Measurements from ENCODE around the gene RNF181. TPM values are rescaled to one million over a fixed set of nuclear protein-coding genes. Genes with fewer than 3 reads are reported as not detected.
"Not testable (repeated sequence)": the region's sequence is repeated elsewhere in the genome, so short reads cannot be mapped to it uniquely, and the experiment has no call there.

RNF181 gene
- total RNA-seq, 2 donors from 2014 or later, result 109 to 194 TPM

GRCh38 chr2:85599468-85600234 is 4.1 kb downstream of the RNF181 start:
- no peaks in the 10 kb centered on the region for H3K27me3 ChIP-seq
- H3K36me3 ChIP-seq, result peaks cover 24% of the 10 kb centered on the region
- no peaks in the 10 kb centered on the region for H3K9me3 ChIP-seq
- no peak overlapping the region for H3K4me3 ChIP-seq
- H3K4me1 ChIP-seq, result peaks cover 0 to 53% of the 10 kb centered on the region in 2 donors
- no peak for DNase-seq (ENCODE audit: low spot score)
- TF ChIP-seq CTCF (IDR thresholded peaks at IDR 0.05), result no peak
- no peak overlapping the region for H3K27ac ChIP-seq

GRCh38 chr2:85600235-85600575 is 4.7 kb downstream of the RNF181 start:
- peaks cover 0 to 53% of the 10 kb centered on the region in 2 donors for H3K4me1 ChIP-seq

GRCh38 chr2:85600951-85601770 is 5.6 kb downstream of the RNF181 start:
- H3K36me3 ChIP-seq, result peaks cover 24% of the 10 kb centered on the region

More at GRCh38 chr2:85600235-85600575, 4.7 kb downstream of the RNF181 start:
- TF ChIP-seq CTCF (IDR thresholded peaks at IDR 0.05), result no peak
- no peaks in the 10 kb centered on the region for H3K27me3 ChIP-seq
- DNase-seq (ENCODE audit: low spot score), result no peak
- H3K36me3 ChIP-seq, result peaks cover 24% of the 10 kb centered on the region
- no peaks in the 10 kb centered on the region for H3K9me3 ChIP-seq
- no peak overlapping the region for H3K27ac ChIP-seq
- no peak overlapping the region for H3K4me3 ChIP-seq

GRCh38 chr2:85601771-85602475 is 6.4 kb downstream of the RNF181 start:
- peak; percentile 79 for DNase-seq (ENCODE audit: low spot score)
- Histone ChIP-seq H3K27me3 (no peaks in the 10 kb centered on the region), H3K4me3 (peak overlapping the region; percentile 78 to 89), H3K4me1 (peaks cover 0 to 60% of the 10 kb centered on the region in 2 donors), H3K9me3 (no peaks in the 10 kb centered on the region), H3K27ac (peak overlapping the region; percentile 88 to 90), H3K36me3 (peaks cover 24% of the 10 kb centered on the region)
- TF ChIP-seq CTCF (IDR thresholded peaks at IDR 0.05), result no peak

More at GRCh38 chr2:85600951-85601770, 5.6 kb downstream of the RNF181 start:
- TF ChIP-seq CTCF (IDR thresholded peaks at IDR 0.05), result no peak
- peaks cover 0 to 60% of the 10 kb centered on the region in 2 donors for H3K4me1 ChIP-seq
- peak overlapping the region; percentile 88 to 90 for H3K27ac ChIP-seq
- DNase-seq (ENCODE audit: low spot score), result no peak
- H3K4me3 ChIP-seq, result peak overlapping the region; percentile 78 to 89
- H3K27me3 ChIP-seq, result no peaks in the 10 kb centered on the region
- H3K9me3 ChIP-seq, result no peaks in the 10 kb centered on the region

- peak; percentile 95 for DNase-seq (ENCODE audit: low spot score)
- Histone ChIP-seq H3K4me1 (peaks cover 0 to 60% of the 10 kb centered on the region in 2 donors), H3K27ac (peak within 1 kb of the TSS; percentile 88 to 90), H3K4me3 (peak within 1 kb of the TSS; percentile 78 to 89), H3K27me3 (no peaks in the 10 kb centered on the region), H3K36me3 (peaks cover 22% of the 10 kb centered on the region), H3K9me3 (no peaks in the 10 kb centered on the region)
- peak in 1 of 2 donors; percentile 20 for TF ChIP-seq CTCF (IDR thresholded peaks at IDR 0.05)
Observed at GRCh38 chr2:85602476-85603234, 7.1 kb downstream of the RNF181 start, which contains the start of gene TMEM150A. Gene TMEM150A, minus strand, starts transcription at chr2:85602698. Its CDS starts 750 bp downstream, at chr2:85601948.

- Histone ChIP-seq H3K27ac (peak overlapping the region; percentile 88 to 90), H3K4me1 (peaks cover 0 to 71% of the 10 kb centered on the region in 2 donors), H3K4me3 (peak overlapping the region in 1 of 2 donors; percentile 78), H3K36me3 (peaks cover 17% of the 10 kb centered on the region)
- not testable (repeated sequence) for H3K9me3 ChIP-seq; DNase-seq (ENCODE audit: low spot score); H3K27me3 ChIP-seq
Observed at GRCh38 chr2:85604133-85604444, 8.5 kb downstream of the RNF181 start.
